IPS DF 19.7 (cell line): ENCODE data around the gene EHD3.

Experiments
- DNase-seq: peaks from one replicate; pipeline ENCODE4 v3.0.0-alpha.2; 2013; ENCODE audit warnings: low read depth, low spot score

The EHD3 gene

GRCh38 chr2:31233741-31234682 lies at the start of gene EHD3:
Gene EHD3 (plus strand): TSS chr2:31234152. CDS start chr2:31234622, 470 bp downstream.
- peak; percentile 88 for DNase-seq

GRCh38 chr2:31187166-31187565 lies 46.8 kb upstream of the EHD3 start:
- DNase-seq: no peak

GRCh38 chr2:31188131-31188530 lies 45.8 kb upstream of the EHD3 start:
- no peak for DNase-seq

GRCh38 chr2:31189141-31189540 lies 44.8 kb upstream of the EHD3 start:
- no peak for DNase-seq

- DNase-seq: no peak
Observed at GRCh38 chr2:31190188-31190587, 43.8 kb upstream of the EHD3 start.

- no peak for DNase-seq
Observed at GRCh38 chr2:31191931-31192330, 42.0 kb upstream of the EHD3 start.

- DNase-seq: no peak
Observed at GRCh38 chr2:31192396-31192795, 41.6 kb upstream of the EHD3 start.

GRCh38 chr2:31192851-31193392 lies 41.0 kb upstream of the EHD3 start:
- no peak for DNase-seq

GRCh38 chr2:31193806-31194205 lies 40.1 kb upstream of the EHD3 start:
- no peak for DNase-seq

GRCh38 chr2:31196622-31197021 lies 37.3 kb upstream of the EHD3 start:
- no peak for DNase-seq

GRCh38 chr2:31197166-31197565 lies 36.8 kb upstream of the EHD3 start:
- DNase-seq: no peak

GRCh38 chr2:31197669-31198068 lies 36.3 kb upstream of the EHD3 start:
- no peak for DNase-seq

GRCh38 chr2:31199206-31199605 lies 34.7 kb upstream of the EHD3 start:
- DNase-seq: no peak

- no peak for DNase-seq
Observed at GRCh38 chr2:31200972-31201371, 33.0 kb upstream of the EHD3 start.

GRCh38 chr2:31202041-31202440 lies 31.9 kb upstream of the EHD3 start:
- no peak for DNase-seq

GRCh38 chr2:31202833-31203232 lies 31.1 kb upstream of the EHD3 start:
- no peak for DNase-seq

GRCh38 chr2:31203916-31204315 lies 30.0 kb upstream of the EHD3 start:
- DNase-seq: no peak

GRCh38 chr2:31204783-31205182 lies 29.2 kb upstream of the EHD3 start:
- no peak for DNase-seq

GRCh38 chr2:31205186-31205585 lies 28.8 kb upstream of the EHD3 start:
- DNase-seq: no peak

- DNase-seq: no peak
Observed at GRCh38 chr2:31205613-31206012, 28.3 kb upstream of the EHD3 start.

- DNase-seq: no peak
Observed at GRCh38 chr2:31207790-31208189, 26.2 kb upstream of the EHD3 start.

- DNase-seq: no peak
Observed at GRCh38 chr2:31208240-31208639, 25.7 kb upstream of the EHD3 start.
